Cardiac fibroblast (primary cell): Measurements from ENCODE around the gene IQCF5.

Experiments
- DNase-seq, 2 donors: peaks; one replicate each; pipeline versions ENCODE4 v3.0.0 to v3.0.0-alpha.2; 2010; ENCODE audit warnings: low read depth in 2 of 2
- H3K4me3 ChIP-seq, 2 donors: replicated peaks in 1 of 2; 1 replicate in 1 of 2; 2 replicates in 1 of 2; pipeline ENCODE4 v1.5.1; 2011; ENCODE audit warnings: low read depth in 2 of 2, low read length in 2 of 2, mild to moderate bottlenecking in 2 of 2, moderate library complexity in 1 of 2
- TF ChIP-seq, protein P1 (sequence below): IDR thresholded peaks from one replicate; pipeline ENCODE4 v1.5.1; 2011; ENCODE audit warnings: low read depth, mild to moderate bottlenecking, low read length, inconsistent platforms

The IQCF5 gene

DNA sequence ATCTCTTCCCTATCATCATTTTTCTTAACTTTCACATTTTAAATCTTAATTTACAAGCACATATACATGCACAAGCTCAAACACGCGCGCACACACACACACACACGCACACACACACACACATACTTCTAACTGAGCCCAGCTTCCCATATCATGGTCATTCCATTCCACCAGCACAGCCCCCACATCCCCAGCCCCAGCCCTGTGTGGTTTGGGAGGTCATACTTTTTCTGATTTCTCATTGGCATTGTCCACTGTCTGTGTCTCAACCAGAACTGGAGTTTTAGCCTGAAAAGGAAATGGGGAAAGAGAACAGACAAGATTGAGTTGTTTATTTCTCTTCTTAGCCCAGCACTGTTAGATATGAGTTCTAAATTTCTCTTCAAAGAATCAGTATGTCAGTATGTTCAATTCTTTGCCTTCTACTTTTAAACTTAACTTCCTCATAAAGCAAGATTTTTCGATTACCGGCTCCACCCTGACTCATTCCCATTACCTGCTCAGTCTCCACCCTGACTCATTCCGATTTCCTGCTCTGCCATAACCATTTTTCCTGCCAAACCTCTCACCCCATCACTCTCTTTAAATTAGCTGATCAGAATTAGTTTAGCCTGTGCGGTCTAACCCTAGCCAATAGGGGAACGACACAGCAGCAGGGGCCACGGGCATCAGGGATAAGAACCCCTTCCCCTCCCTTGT lies 21.4 kb upstream of the IQCF5 start:
- TF ChIP-seq, protein P1, sequence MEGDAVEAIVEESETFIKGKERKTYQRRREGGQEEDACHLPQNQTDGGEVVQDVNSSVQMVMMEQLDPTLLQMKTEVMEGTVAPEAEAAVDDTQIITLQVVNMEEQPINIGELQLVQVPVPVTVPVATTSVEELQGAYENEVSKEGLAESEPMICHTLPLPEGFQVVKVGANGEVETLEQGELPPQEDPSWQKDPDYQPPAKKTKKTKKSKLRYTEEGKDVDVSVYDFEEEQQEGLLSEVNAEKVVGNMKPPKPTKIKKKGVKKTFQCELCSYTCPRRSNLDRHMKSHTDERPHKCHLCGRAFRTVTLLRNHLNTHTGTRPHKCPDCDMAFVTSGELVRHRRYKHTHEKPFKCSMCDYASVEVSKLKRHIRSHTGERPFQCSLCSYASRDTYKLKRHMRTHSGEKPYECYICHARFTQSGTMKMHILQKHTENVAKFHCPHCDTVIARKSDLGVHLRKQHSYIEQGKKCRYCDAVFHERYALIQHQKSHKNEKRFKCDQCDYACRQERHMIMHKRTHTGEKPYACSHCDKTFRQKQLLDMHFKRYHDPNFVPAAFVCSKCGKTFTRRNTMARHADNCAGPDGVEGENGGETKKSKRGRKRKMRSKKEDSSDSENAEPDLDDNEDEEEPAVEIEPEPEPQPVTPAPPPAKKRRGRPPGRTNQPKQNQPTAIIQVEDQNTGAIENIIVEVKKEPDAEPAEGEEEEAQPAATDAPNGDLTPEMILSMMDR: no peak
- no peak overlapping the region for H3K4me3 ChIP-seq
- peak in 1 of 2 donors; percentile 3 for DNase-seq

DNA sequence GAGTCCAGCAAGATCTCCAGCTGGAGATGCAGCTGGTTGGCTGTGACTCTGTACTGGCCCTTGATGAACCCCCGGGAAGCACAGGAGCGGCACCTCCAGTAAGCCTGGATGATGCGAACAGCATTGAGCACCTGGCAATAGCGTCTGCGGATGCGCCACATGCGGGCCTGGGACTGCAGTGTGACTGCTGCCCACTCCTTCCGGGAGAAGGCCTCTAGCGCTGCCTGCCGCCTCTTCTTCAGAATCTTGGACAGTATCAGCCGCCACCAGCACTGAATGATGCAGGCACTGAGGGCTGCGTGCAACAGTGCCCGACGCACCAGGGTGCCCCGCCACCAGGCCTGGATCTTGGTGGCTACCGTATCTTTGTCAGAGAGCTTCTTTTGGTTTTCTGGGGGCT lies 19.5 kb upstream of the IQCF5 start:
- H3K4me3 ChIP-seq: no peak overlapping the region
- DNase-seq: no peak
- TF ChIP-seq, protein P1: no peak

DNA sequence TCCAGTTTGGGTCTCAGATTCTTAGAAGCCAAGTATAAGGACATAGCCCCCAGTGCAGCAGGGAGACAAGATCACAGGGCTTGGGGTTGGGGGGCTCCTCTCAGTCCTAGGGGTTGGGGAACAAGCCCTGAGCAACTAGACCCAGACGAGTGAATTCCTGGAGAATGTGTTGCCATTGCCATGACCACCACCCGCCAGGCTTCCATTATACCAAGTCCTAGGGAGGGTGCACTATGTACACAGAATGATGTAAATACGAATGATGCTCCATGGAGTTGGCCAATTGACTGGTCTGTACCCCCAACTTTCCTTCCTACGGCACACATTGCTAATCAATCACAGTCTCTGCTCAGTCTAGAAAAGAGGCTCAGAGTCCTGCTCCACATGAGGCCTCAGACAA lies 19.0 kb upstream of the IQCF5 start:
- TF ChIP-seq, protein P1: no peak
- DNase-seq: no peak

DNA sequence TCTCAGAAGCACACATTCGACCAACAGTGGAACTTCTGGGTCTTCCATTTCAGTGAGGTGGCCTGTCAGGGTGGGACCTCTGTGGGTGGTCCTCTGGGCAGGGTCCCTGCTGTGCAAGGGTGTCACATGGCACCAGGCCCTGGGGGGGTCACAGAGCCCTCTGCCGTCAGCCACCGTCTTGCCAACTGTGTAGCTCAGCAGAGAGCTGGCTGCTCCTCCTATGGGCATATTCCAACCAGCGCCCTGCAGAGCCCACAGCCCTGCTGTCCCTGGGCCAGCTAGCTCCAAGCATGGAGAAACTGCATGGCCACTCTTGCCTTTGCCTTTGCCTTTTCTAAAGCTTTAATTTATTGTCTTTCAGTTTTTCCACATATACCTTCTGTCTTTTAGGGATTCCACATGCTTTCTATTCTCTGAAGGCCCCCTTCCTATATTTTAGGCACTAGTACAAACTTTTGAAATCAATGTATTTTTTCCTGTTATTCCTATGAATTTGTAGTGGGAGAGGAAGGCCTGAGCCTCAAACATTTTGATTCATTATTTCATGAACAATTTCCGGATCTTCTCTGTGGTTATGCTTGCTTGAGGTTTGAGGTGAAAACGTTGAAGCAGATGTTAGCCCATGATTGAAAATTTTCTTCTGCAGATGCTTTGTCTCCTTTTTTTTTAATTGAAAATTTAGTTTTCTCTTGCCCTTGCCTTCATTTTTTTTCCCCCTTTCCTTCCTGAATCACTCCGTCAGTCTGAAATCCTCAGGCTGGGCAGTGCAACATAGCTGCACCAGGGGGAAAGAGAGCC lies 16.0 kb upstream of the IQCF5 start:
- DNase-seq: no peak
- no peak overlapping the region for H3K4me3 ChIP-seq
- TF ChIP-seq, protein P1: no peak

More for the DNA sequence above, 19.0 kb upstream of the IQCF5 start:
- H3K4me3 ChIP-seq: no peak overlapping the region

DNA sequence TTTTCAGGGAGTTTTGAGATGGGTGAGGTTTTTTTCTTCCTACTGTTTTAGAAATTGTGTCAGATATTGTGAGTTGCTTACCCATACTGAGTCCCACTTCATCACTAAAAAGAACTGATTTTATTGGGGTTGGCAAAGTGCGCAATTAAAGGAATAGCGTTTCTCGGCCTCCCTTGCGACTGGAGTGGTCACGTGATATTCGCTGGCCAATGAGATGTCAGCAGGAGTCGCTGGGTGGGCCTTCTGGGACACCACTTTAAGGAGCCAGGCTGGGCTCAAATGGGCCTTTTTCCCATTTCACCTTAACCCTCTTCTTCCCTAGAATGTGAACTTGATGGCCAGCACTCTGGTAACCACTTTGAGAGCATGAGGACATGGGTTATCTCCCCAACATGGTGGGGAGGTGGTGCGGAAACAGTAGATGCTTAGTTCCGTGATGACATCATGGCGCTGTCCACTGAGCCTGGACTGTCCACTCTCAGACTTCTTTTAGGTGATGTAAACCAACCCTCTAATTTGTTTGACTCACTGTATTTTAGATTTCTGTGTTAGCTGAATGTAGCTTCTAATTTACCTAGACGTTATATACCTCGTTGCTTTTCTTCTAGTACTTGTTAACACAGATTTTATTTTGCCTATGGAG lies 13.2 kb upstream of the IQCF5 start:
- no peak for DNase-seq
- TF ChIP-seq, protein P1: no peak
- no peak overlapping the region for H3K4me3 ChIP-seq

DNA sequence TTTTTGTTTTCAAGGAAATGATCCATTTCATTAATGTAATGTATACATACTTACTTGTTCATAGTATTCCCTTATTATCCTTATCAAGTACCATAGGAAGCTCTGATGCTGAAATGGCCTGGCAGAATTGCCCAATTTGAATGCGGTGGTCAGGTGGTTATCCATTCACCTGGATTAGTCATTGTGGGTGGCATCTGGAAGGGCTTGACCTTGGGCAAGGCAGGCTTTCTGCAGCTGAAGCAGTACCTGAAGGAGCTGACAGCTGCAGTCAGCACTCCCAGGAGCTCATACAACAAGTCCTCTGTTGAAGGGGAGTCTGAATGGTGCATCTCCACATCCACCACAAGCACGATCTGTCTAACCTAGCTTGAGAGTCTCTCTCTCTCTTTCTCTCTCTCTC lies 12.2 kb upstream of the IQCF5 start:
- no peak overlapping the region for H3K4me3 ChIP-seq
- TF ChIP-seq, protein P1: no peak
- DNase-seq: no peak
